GM10266 (cell line): ENCODE data around the gene COL4A1.

Source experiments
- DNase-seq: peaks from one replicate; pipeline ENCODE4 v3.0.0; 2012; ENCODE audit errors: extremely low spot score
- TF ChIP-seq, protein P1 (sequence below): IDR thresholded peaks from 2 replicates; pipeline ENCODE4 v1.5.1; 2012; ENCODE audit warnings: mild to moderate bottlenecking, low read depth; ENCODE audit not compliant: control insufficient read depth, insufficient read depth; ENCODE audit errors: missing control alignments

COL4A1 gene

GRCh38 chr13:110164706-110165105, 142.3 kb downstream of the COL4A1 start:
- DNase-seq, result no peak
- TF ChIP-seq, protein P1, sequence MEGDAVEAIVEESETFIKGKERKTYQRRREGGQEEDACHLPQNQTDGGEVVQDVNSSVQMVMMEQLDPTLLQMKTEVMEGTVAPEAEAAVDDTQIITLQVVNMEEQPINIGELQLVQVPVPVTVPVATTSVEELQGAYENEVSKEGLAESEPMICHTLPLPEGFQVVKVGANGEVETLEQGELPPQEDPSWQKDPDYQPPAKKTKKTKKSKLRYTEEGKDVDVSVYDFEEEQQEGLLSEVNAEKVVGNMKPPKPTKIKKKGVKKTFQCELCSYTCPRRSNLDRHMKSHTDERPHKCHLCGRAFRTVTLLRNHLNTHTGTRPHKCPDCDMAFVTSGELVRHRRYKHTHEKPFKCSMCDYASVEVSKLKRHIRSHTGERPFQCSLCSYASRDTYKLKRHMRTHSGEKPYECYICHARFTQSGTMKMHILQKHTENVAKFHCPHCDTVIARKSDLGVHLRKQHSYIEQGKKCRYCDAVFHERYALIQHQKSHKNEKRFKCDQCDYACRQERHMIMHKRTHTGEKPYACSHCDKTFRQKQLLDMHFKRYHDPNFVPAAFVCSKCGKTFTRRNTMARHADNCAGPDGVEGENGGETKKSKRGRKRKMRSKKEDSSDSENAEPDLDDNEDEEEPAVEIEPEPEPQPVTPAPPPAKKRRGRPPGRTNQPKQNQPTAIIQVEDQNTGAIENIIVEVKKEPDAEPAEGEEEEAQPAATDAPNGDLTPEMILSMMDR, result no peak

DNA sequence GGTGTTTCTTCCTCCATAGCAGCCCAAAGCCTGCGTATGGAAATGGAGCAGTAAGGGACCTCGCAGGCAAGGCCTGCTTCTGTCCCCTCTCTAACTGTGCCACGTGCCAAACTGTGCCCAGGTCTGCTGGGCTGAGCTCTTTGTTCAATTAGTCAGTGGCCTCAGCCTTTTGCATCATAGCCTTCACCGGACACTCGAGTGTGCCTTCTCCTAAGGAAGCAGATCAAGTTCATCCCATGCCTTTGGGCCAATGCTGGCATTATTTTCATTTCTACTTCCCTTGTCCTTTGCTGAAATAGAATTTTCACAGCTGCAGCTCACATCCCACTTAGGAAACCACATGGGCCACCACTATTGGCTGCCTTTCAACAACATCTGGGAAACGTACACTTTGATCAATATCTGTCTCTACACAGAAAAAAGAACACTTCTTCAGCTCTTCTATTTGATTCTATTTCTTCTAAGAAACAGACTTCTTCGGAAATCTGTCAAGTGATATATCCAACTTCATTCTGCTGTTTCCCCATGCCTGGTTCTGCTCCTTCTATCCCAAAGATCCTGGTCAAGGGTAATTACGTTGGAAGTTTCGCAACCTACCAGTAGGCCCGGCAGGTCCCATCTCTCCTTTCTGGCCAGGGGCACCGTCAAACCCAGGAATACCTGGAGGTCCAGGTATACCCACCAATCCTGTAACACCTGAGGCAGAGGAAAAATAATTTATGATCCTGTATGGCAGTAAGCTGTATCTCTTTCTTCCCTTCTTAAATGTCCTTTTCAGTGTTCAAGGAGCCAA, 143.9 kb downstream of the COL4A1 start:
- TF ChIP-seq, protein P1, result no peak

GRCh38 chr13:110162053-110162452, 144.9 kb downstream of the COL4A1 start:
- TF ChIP-seq, protein P1, result no peak
- DNase-seq, result no peak

More for the DNA sequence above, 143.9 kb downstream of the COL4A1 start:
- DNase-seq, result no peak

- DNase-seq, result no peak
- TF ChIP-seq, protein P1, result no peak
Measured at GRCh38 chr13:110161112-110161882, 145.7 kb downstream of the COL4A1 start.

DNA sequence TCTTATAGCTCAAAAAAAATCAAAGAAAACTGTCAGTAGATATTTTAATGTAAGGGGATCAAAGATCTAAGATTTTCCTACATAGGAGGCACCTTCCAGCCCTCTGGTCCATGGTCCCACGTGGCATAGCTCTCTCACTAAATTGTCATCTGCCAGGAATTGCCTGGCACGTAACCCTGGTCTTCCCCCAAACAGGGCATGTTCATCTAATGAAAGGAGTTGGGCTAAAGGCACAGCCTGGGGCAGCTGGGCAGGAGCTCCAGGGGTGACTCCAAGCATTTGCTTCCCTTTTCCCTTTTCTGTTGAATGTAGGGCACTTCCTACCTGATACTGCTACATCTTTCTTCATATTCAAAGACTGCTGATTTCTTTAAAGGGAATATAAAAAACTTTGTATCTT, 148.7 kb downstream of the COL4A1 start:
- TF ChIP-seq, protein P1, result no peak
- no peak for DNase-seq

GRCh38 chr13:110157718-110158117, 149.2 kb downstream of the COL4A1 start:
- no peak for DNase-seq
- TF ChIP-seq, protein P1, result no peak
